ENCODE measurements around the gene CYP20A1. TPM values are rescaled to one million over a fixed set of nuclear protein-coding genes. Genes with fewer than 3 reads are reported as not detected.
"Not testable (repeated sequence)": the region's sequence is repeated elsewhere in the genome, so short reads cannot be mapped to it uniquely, and the experiment has no call there.

The CYP20A1 gene
- polyA plus RNA-seq, 1 donor = 16.8 TPM

- peaks cover 56% of the 10 kb centered on the region for H3K36me3 ChIP-seq (ENCODE audit: control insufficient read depth, insufficient read depth, low read length)
- no peaks in the 10 kb centered on the region for H3K27me3 ChIP-seq (ENCODE audit: control insufficient read depth, insufficient read depth, low read length)
- no peaks in the 10 kb centered on the region for H3K4me1 ChIP-seq (ENCODE audit: control insufficient read depth, insufficient read depth, low read length)
- H3K9me3 ChIP-seq (ENCODE audit: control insufficient read depth, low read depth, low read length) = no peaks in the 10 kb centered on the region
- no CpG with 5 or more reads among the region's 6 CpGs for WGBS (ENCODE audit: insufficient coverage, low lambda C conversion rate)
- H3K27ac ChIP-seq (ENCODE audit: low read length) = no peak overlapping the region
- H3K4me3 ChIP-seq (ENCODE audit: low read length) = no peak overlapping the region
- no peak for DNase-seq
Observed at GRCh38 chr2:203280428-203281064, 41.7 kb downstream of the CYP20A1 start.

- DNase-seq = no peak
- H3K4me3 ChIP-seq (ENCODE audit: low read length) = no peak overlapping the region
- 100% methylated on average over 1 of the region's 7 CpGs for WGBS (ENCODE audit: insufficient coverage, low lambda C conversion rate)
- no peaks in the 10 kb centered on the region for H3K9me3 ChIP-seq (ENCODE audit: control insufficient read depth, low read depth, low read length)
- H3K4me1 ChIP-seq (ENCODE audit: control insufficient read depth, insufficient read depth, low read length) = no peaks in the 10 kb centered on the region
- peaks cover 60% of the 10 kb centered on the region for H3K36me3 ChIP-seq (ENCODE audit: control insufficient read depth, insufficient read depth, low read length)
- no peak overlapping the region for H3K27ac ChIP-seq (ENCODE audit: low read length)
- no peaks in the 10 kb centered on the region for H3K27me3 ChIP-seq (ENCODE audit: control insufficient read depth, insufficient read depth, low read length)
Observed at GRCh38 chr2:203282101-203282500, 43.3 kb downstream of the CYP20A1 start.

GRCh38 chr2:203286532-203286931 lies 47.7 kb downstream of the CYP20A1 start:
- Histone ChIP-seq H3K36me3 (ENCODE audit: control insufficient read depth, insufficient read depth, low read length) (peaks cover 46% of the 10 kb centered on the region), H3K4me3 (ENCODE audit: low read length) (no peak overlapping the region), H3K27me3 (ENCODE audit: control insufficient read depth, insufficient read depth, low read length) (no peaks in the 10 kb centered on the region), H3K9me3 (ENCODE audit: control insufficient read depth, low read depth, low read length) (no peaks in the 10 kb centered on the region), H3K27ac (ENCODE audit: low read length) (no peak overlapping the region), H3K4me1 (ENCODE audit: control insufficient read depth, insufficient read depth, low read length) (no peaks in the 10 kb centered on the region)
- DNase-seq = no peak
- 100% methylated on average over 1 of the region's 2 CpGs for WGBS (ENCODE audit: insufficient coverage, low lambda C conversion rate)

- no CpG with 5 or more reads among the region's 3 CpGs for WGBS (ENCODE audit: insufficient coverage, low lambda C conversion rate)
- peaks cover 10% of the 10 kb centered on the region for H3K36me3 ChIP-seq (ENCODE audit: control insufficient read depth, insufficient read depth, low read length)
- H3K4me1 ChIP-seq (ENCODE audit: control insufficient read depth, insufficient read depth, low read length) = no peaks in the 10 kb centered on the region
- H3K27me3 ChIP-seq (ENCODE audit: control insufficient read depth, insufficient read depth, low read length) = no peaks in the 10 kb centered on the region
- DNase-seq = no peak
- no peak overlapping the region for H3K4me3 ChIP-seq (ENCODE audit: low read length)
- H3K9me3 ChIP-seq (ENCODE audit: control insufficient read depth, low read depth, low read length) = no peaks in the 10 kb centered on the region
- H3K27ac ChIP-seq (ENCODE audit: low read length) = no peak overlapping the region
Observed at GRCh38 chr2:203301667-203302066, 62.8 kb downstream of the CYP20A1 start.

- not testable (repeated sequence) for H3K9me3 ChIP-seq (ENCODE audit: control insufficient read depth, low read depth, low read length); H3K4me1 ChIP-seq (ENCODE audit: control insufficient read depth, insufficient read depth, low read length); H3K4me3 ChIP-seq (ENCODE audit: low read length); DNase-seq; H3K27ac ChIP-seq (ENCODE audit: low read length); H3K27me3 ChIP-seq (ENCODE audit: control insufficient read depth, insufficient read depth, low read length)
- peaks cover 12% of the 10 kb centered on the region for H3K36me3 ChIP-seq (ENCODE audit: control insufficient read depth, insufficient read depth, low read length)
- WGBS (ENCODE audit: insufficient coverage, low lambda C conversion rate) = 83% methylated on average over 1 of the region's 8 CpGs
Observed at GRCh38 chr2:203302586-203302985, 63.8 kb downstream of the CYP20A1 start.

- WGBS (ENCODE audit: insufficient coverage, low lambda C conversion rate) = 94% methylated on average over 2 of the region's 3 CpGs
- no peaks in the 10 kb centered on the region for H3K9me3 ChIP-seq (ENCODE audit: control insufficient read depth, low read depth, low read length)
- no peak overlapping the region for H3K27ac ChIP-seq (ENCODE audit: low read length)
- DNase-seq = no peak
- H3K4me1 ChIP-seq (ENCODE audit: control insufficient read depth, insufficient read depth, low read length) = no peaks in the 10 kb centered on the region
- no peak overlapping the region for H3K4me3 ChIP-seq (ENCODE audit: low read length)
- H3K27me3 ChIP-seq (ENCODE audit: control insufficient read depth, insufficient read depth, low read length) = no peaks in the 10 kb centered on the region
- peaks cover 5% of the 10 kb centered on the region for H3K36me3 ChIP-seq (ENCODE audit: control insufficient read depth, insufficient read depth, low read length)
Observed at GRCh38 chr2:203310688-203311436, 72.0 kb downstream of the CYP20A1 start.

GRCh38 chr2:203326356-203326755 lies 87.5 kb downstream of the CYP20A1 start:
- H3K4me3 ChIP-seq (ENCODE audit: low read length) = no peak overlapping the region
- no peaks in the 10 kb centered on the region for H3K9me3 ChIP-seq (ENCODE audit: control insufficient read depth, low read depth, low read length)
- no peaks in the 10 kb centered on the region for H3K36me3 ChIP-seq (ENCODE audit: control insufficient read depth, insufficient read depth, low read length)
- WGBS (ENCODE audit: insufficient coverage, low lambda C conversion rate) = 100% methylated on average over 1 of the region's 1 CpG
- peaks cover 2% of the 10 kb centered on the region for H3K4me1 ChIP-seq (ENCODE audit: control insufficient read depth, insufficient read depth, low read length)
- no peaks in the 10 kb centered on the region for H3K27me3 ChIP-seq (ENCODE audit: control insufficient read depth, insufficient read depth, low read length)
- no peak overlapping the region for H3K27ac ChIP-seq (ENCODE audit: low read length)
- no peak for DNase-seq

- 0% methylated on average over 1 of the region's 7 CpGs for WGBS (ENCODE audit: insufficient coverage, low lambda C conversion rate)
- Histone ChIP-seq H3K27me3 (ENCODE audit: control insufficient read depth, insufficient read depth, low read length) (no peaks in the 10 kb centered on the region), H3K9me3 (ENCODE audit: control insufficient read depth, low read depth, low read length) (no peaks in the 10 kb centered on the region), H3K4me3 (ENCODE audit: low read length) (peak overlapping the region; percentile 98), H3K36me3 (ENCODE audit: control insufficient read depth, insufficient read depth, low read length) (no peaks in the 10 kb centered on the region), H3K4me1 (ENCODE audit: control insufficient read depth, insufficient read depth, low read length) (peaks cover 2% of the 10 kb centered on the region), H3K27ac (ENCODE audit: low read length) (peak overlapping the region; percentile 47)
- no peak for DNase-seq
Observed at GRCh38 chr2:203327582-203327900, 88.7 kb downstream of the CYP20A1 start.

- WGBS (ENCODE audit: insufficient coverage, low lambda C conversion rate) = no CpG with 5 or more reads among the region's 98 CpGs
- H3K27me3 ChIP-seq (ENCODE audit: control insufficient read depth, insufficient read depth, low read length) = no peaks in the 10 kb centered on the region
- H3K27ac ChIP-seq (ENCODE audit: low read length) = peak within 1 kb of the TSS; percentile 81
- peak within 1 kb of the TSS; percentile 98 for H3K4me3 ChIP-seq (ENCODE audit: low read length)
- DNase-seq = peak; percentile 64 to 87
- no peaks in the 10 kb centered on the region for H3K36me3 ChIP-seq (ENCODE audit: control insufficient read depth, insufficient read depth, low read length)
- no peaks in the 10 kb centered on the region for H3K9me3 ChIP-seq (ENCODE audit: control insufficient read depth, low read depth, low read length)
- H3K4me1 ChIP-seq (ENCODE audit: control insufficient read depth, insufficient read depth, low read length) = peaks cover 2% of the 10 kb centered on the region
Observed at GRCh38 chr2:203327901-203328759, 89.3 kb downstream of the CYP20A1 start, which contains the start of gene ABI2. ABI2 (plus strand) TSS chr2:203328394; CDS start chr2:203328515, 121 bp downstream.

- H3K4me3 ChIP-seq (ENCODE audit: low read length) = peak overlapping the region; percentile 98
- H3K4me1 ChIP-seq (ENCODE audit: control insufficient read depth, insufficient read depth, low read length) = peaks cover 2% of the 10 kb centered on the region
- peak in 1 of 2 donors; percentile 39 for DNase-seq
- no peaks in the 10 kb centered on the region for H3K36me3 ChIP-seq (ENCODE audit: control insufficient read depth, insufficient read depth, low read length)
- no CpG with 5 or more reads among the region's 31 CpGs for WGBS (ENCODE audit: insufficient coverage, low lambda C conversion rate)
- peak overlapping the region; percentile 81 for H3K27ac ChIP-seq (ENCODE audit: low read length)
- no peaks in the 10 kb centered on the region for H3K9me3 ChIP-seq (ENCODE audit: control insufficient read depth, low read depth, low read length)
- H3K27me3 ChIP-seq (ENCODE audit: control insufficient read depth, insufficient read depth, low read length) = no peaks in the 10 kb centered on the region
Observed at GRCh38 chr2:203328760-203329540, 90.1 kb downstream of the CYP20A1 start.
